Mucosa of stomach (tissue), 1 donor: ENCODE data around the gene CCDC57.
A peak's percentile ranks its signal among the peaks of the same experiment; 100 is the strongest.
"Not testable (repeated sequence)": the region's sequence is repeated elsewhere in the genome, so short reads cannot be mapped to it uniquely, and the experiment has no call there.

Source experiments
- H3K27me3 ChIP-seq: one replicate; pipeline ENCODE4 v1.7.0; 2013; ENCODE audit warnings: mild to moderate bottlenecking, low read length; ENCODE audit not compliant: control insufficient read depth, insufficient read depth
- H3K36me3 ChIP-seq: one replicate; pipeline ENCODE4 v1.7.0; 2013; ENCODE audit warnings: low read length; ENCODE audit not compliant: control insufficient read depth, insufficient read depth
- H3K4me1 ChIP-seq: one replicate; pipeline ENCODE4 v1.7.0; 2013; ENCODE audit warnings: mild to moderate bottlenecking, low read length; ENCODE audit not compliant: control insufficient read depth, insufficient read depth
- H3K4me3 ChIP-seq: one replicate; pipeline ENCODE4 v1.7.0; 2013; ENCODE audit warnings: low read length
- H3K9ac ChIP-seq: one replicate; pipeline ENCODE4 v1.7.0; 2013; ENCODE audit warnings: mild to moderate bottlenecking, low read length, moderate library complexity
- H3K9me3 ChIP-seq: one replicate; pipeline ENCODE4 v1.7.0; 2013; ENCODE audit warnings: mild to moderate bottlenecking, low read length, moderate library complexity; ENCODE audit not compliant: control insufficient read depth
- donor health status: Pancreatic carcinoma.

The CCDC57 gene

GRCh38 chr17:82212331-82213250, at the start of gene CCDC57:
TSS of gene CCDC57 (minus strand) at chr17:82212842. CDS start at chr17:82201944, 10,898 bp downstream.
- no peaks in the 10 kb centered on the region for H3K36me3 ChIP-seq
- no peaks in the 10 kb centered on the region for H3K9me3 ChIP-seq
- peaks cover 32% of the 10 kb centered on the region for H3K4me1 ChIP-seq
- H3K4me3 ChIP-seq = peak within 1 kb of the TSS; percentile 46
- H3K9ac ChIP-seq = peak within 1 kb of the TSS; percentile 86
- no peaks in the 10 kb centered on the region for H3K27me3 ChIP-seq

- Histone ChIP-seq H3K4me1 (peaks cover 35% of the 10 kb centered on the region), H3K4me3 (no peak overlapping the region), H3K9ac (no peak overlapping the region), H3K9me3 (no peaks in the 10 kb centered on the region), H3K36me3 (peaks cover 45% of the 10 kb centered on the region), H3K27me3 (no peaks in the 10 kb centered on the region)
Measured at GRCh38 chr17:82262344-82262743, 49.7 kb upstream of the CCDC57 start.

- Histone ChIP-seq H3K4me1 (peaks cover 17% of the 10 kb centered on the region), H3K36me3 (peaks cover 37% of the 10 kb centered on the region)
- H3K9me3 ChIP-seq, H3K4me3 ChIP-seq, H3K27me3 ChIP-seq, H3K9ac ChIP-seq: not testable (repeated sequence)
Measured at GRCh38 chr17:82259972-82260961, 47.6 kb upstream of the CCDC57 start.

- Histone ChIP-seq H3K27me3 (no peaks in the 10 kb centered on the region), H3K9me3 (no peaks in the 10 kb centered on the region), H3K4me1 (peaks cover 9% of the 10 kb centered on the region), H3K9ac (no peak overlapping the region), H3K4me3 (no peak overlapping the region), H3K36me3 (peaks cover 32% of the 10 kb centered on the region)
Measured at GRCh38 chr17:82258555-82258954, 45.9 kb upstream of the CCDC57 start.

- Histone ChIP-seq H3K9me3 (no peaks in the 10 kb centered on the region), H3K4me3 (no peak overlapping the region), H3K4me1 (peaks cover 6% of the 10 kb centered on the region), H3K27me3 (no peaks in the 10 kb centered on the region), H3K9ac (no peak overlapping the region), H3K36me3 (peaks cover 43% of the 10 kb centered on the region)
Measured at GRCh38 chr17:82257473-82257872, 44.8 kb upstream of the CCDC57 start.

- peaks cover 45% of the 10 kb centered on the region for H3K36me3 ChIP-seq
Measured at GRCh38 chr17:82256242-82256885, 43.7 kb upstream of the CCDC57 start.

GRCh38 chr17:82255402-82255972, 42.8 kb upstream of the CCDC57 start:
- H3K9ac ChIP-seq = no peak overlapping the region
- peaks cover 46% of the 10 kb centered on the region for H3K36me3 ChIP-seq
- H3K4me3 ChIP-seq = no peak overlapping the region
- H3K27me3 ChIP-seq = no peaks in the 10 kb centered on the region
- peaks cover 6% of the 10 kb centered on the region for H3K4me1 ChIP-seq
- H3K9me3 ChIP-seq = no peaks in the 10 kb centered on the region

More at GRCh38 chr17:82256242-82256885, 43.7 kb upstream of the CCDC57 start:
- H3K9me3 ChIP-seq = no peaks in the 10 kb centered on the region
- no peak overlapping the region for H3K4me3 ChIP-seq
- H3K4me1 ChIP-seq = peaks cover 6% of the 10 kb centered on the region
- H3K9ac ChIP-seq = no peak overlapping the region
- H3K27me3 ChIP-seq = no peaks in the 10 kb centered on the region

- H3K36me3 ChIP-seq = peaks cover 42% of the 10 kb centered on the region
- H3K4me1 ChIP-seq, H3K27me3 ChIP-seq, H3K9me3 ChIP-seq, H3K4me3 ChIP-seq, H3K9ac ChIP-seq: not testable (repeated sequence)
Measured at GRCh38 chr17:82254746-82255145, 42.1 kb upstream of the CCDC57 start.

GRCh38 chr17:82254096-82254495, 41.5 kb upstream of the CCDC57 start:
- H3K27me3 ChIP-seq, H3K9ac ChIP-seq, H3K4me3 ChIP-seq, H3K4me1 ChIP-seq, H3K9me3 ChIP-seq: not testable (repeated sequence)
- H3K36me3 ChIP-seq = peaks cover 42% of the 10 kb centered on the region

GRCh38 chr17:82253179-82253544, 40.5 kb upstream of the CCDC57 start:
- Histone ChIP-seq H3K4me1 (peaks cover 6% of the 10 kb centered on the region), H3K36me3 (peaks cover 44% of the 10 kb centered on the region), H3K27me3 (no peaks in the 10 kb centered on the region), H3K4me3 (no peak overlapping the region), H3K9me3 (no peaks in the 10 kb centered on the region), H3K9ac (no peak overlapping the region)

- no peak overlapping the region for H3K9ac ChIP-seq
- H3K4me3 ChIP-seq = no peak overlapping the region
- H3K4me1 ChIP-seq = peaks cover 7% of the 10 kb centered on the region
- H3K36me3 ChIP-seq = peaks cover 45% of the 10 kb centered on the region
- no peaks in the 10 kb centered on the region for H3K27me3 ChIP-seq
- H3K9me3 ChIP-seq = no peaks in the 10 kb centered on the region
Measured at GRCh38 chr17:82252511-82253178, 40.0 kb upstream of the CCDC57 start.
